ENCODE results near the gene PDE11A.

DNA sequence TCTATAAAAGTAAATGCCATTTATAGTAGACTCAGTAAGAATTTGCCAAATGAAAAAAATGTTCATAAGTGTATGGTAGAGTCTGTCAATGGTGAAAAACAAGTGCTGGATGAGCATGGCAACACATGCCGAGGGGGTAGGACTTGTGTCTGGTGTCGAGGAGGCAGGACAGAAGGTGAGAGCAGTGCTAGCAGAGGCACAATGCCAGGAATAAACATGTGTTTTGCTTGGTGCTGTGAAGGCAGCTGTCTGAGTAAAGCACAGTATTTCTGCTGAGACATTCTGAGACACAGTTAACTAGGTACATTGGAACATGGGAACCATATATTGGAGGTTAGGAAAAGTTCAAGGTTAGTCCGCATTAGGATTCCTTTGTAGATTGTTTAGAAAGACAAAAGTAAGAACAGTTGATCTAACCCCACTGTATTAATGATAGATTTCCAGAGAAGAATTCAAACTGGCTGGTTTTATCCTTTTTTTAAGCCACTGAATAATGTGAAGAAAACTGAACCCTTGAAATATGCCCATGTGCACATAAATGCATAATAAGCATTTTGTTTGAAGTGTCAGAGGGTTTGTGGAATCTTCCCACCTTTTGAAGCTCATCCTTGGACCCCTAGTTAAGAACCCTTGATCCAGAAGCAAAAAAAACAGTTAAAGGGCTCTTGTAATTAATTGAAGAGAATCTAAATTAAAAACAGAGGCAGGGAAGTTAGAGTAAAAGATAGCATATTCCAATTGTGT, 46.8 kb upstream of the PDE11A start:
- no peak for TF ChIP-seq POLR2A (IDR thresholded peaks at IDR 0.05; ENCODE audit: borderline replicate concordance, extremely low read depth, insufficient read depth, insufficient read length)
- TF ChIP-seq CTCF (IDR thresholded peaks at IDR 0.05 in 2 of 3, conservative IDR thresholded peaks at IDR 0.05 in 1 of 3; ENCODE audit: borderline replicate concordance in 1 of 3, insufficient read depth in 1 of 3, low read depth in 2 of 3, low read length in 2 of 3) = no peak
- TF ChIP-seq MAX (IDR thresholded peaks at IDR 0.05) = no peak
- no peak for TF ChIP-seq CEBPB (IDR thresholded peaks at IDR 0.05; ENCODE audit: low read depth)
- TF ChIP-seq SRF (IDR thresholded peaks at IDR 0.05; ENCODE audit: low read depth) = no peak
- TF ChIP-seq EGR1 (IDR thresholded peaks at IDR 0.05; ENCODE audit: low read depth) = no peak
- no peak for TF ChIP-seq YY1 (IDR thresholded peaks at IDR 0.05; ENCODE audit: extremely low read depth, insufficient replicate concordance, low read depth, low read length)
- TF ChIP-seq ZNF274 (IDR thresholded peaks at IDR 0.05; ENCODE audit: low read depth, low read length) = no peak
- TF ChIP-seq TCF7L2 (IDR thresholded peaks at IDR 0.05; ENCODE audit: borderline replicate concordance, extremely low read depth, insufficient read depth, insufficient read length) = no peak
- TF ChIP-seq RAD21 (IDR thresholded peaks at IDR 0.05; ENCODE audit: low read depth) = no peak
- no peak for TF ChIP-seq CBX3 (IDR thresholded peaks at IDR 0.05; ENCODE audit: low read depth)
- no peak for TF ChIP-seq EZH2phosphoT487 (IDR thresholded peaks at IDR 0.05; ENCODE audit: borderline replicate concordance)
- TF ChIP-seq POLR2AphosphoS5 (IDR thresholded peaks at IDR 0.05; ENCODE audit: low read depth, low read length) = no peak
